ENCODE results near the gene ENOX1. TPM values are rescaled to one million over a fixed set of nuclear protein-coding genes. Genes with fewer than 3 reads are reported as not detected.

ENOX1 gene
- total RNA-seq, 1 experiment from 2014 or later, result 0.95 TPM

DNA sequence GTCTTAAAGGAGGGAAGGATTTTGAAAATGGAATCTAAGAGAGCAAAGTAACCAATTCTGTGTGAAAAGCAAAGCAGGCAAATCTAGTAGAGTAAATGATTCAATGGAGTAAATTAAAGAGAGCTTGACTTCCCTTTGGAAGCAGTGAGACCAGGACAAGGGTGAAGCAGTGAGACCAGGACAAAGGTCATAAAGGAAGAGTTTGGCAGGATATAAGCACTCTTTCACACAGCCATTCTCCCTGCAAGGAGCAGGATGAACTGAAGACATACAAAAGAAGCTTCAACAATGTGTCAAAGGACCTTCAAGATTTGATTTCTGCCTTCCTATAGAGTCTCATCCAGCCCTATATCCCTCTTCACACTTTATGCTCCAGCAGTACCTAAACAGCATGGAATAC is 123.8 kb downstream of the ENOX1 start:
- H3F3A ChIP-seq (ENCODE audit: low read length, unreplicated experiment), result no peaks in the 10 kb centered on the region
- DNase-seq (no peak), ATAC-seq (no peak)
- H3K4me1 ChIP-seq (ENCODE audit: insufficient read depth, low read length), result peaks cover 20% of the 10 kb centered on the region
- H3K4me2 ChIP-seq (ENCODE audit: low read length), result 0 out of 2 replicates have a peak overlapping the region, but pooled peaks have one; percentile 26
- H3K9ac ChIP-seq (ENCODE audit: low read length), result no peak overlapping the region
- intact Hi-C loops (cut with micrococcal nuclease), result no loop called here
- no TSS peak for BruUV-seq (replicated peaks)
- H3K9me3 ChIP-seq (ENCODE audit: low read length), result no peaks in the 10 kb centered on the region
- ChIA-PET CTCF (no interaction called here), POLR2A (ENCODE audit: unreplicated experiment) (no interaction called here)
- H2AFZ ChIP-seq (ENCODE audit: low read length), result no peak overlapping the region
- TF ChIP-seq EZH2 (IDR thresholded peaks at IDR 0.05; ENCODE audit: low read length, unreplicated experiment), result no peak
- TF ChIP-seq, protein P1, sequence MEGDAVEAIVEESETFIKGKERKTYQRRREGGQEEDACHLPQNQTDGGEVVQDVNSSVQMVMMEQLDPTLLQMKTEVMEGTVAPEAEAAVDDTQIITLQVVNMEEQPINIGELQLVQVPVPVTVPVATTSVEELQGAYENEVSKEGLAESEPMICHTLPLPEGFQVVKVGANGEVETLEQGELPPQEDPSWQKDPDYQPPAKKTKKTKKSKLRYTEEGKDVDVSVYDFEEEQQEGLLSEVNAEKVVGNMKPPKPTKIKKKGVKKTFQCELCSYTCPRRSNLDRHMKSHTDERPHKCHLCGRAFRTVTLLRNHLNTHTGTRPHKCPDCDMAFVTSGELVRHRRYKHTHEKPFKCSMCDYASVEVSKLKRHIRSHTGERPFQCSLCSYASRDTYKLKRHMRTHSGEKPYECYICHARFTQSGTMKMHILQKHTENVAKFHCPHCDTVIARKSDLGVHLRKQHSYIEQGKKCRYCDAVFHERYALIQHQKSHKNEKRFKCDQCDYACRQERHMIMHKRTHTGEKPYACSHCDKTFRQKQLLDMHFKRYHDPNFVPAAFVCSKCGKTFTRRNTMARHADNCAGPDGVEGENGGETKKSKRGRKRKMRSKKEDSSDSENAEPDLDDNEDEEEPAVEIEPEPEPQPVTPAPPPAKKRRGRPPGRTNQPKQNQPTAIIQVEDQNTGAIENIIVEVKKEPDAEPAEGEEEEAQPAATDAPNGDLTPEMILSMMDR (conservative IDR thresholded peaks at IDR 0.05; ENCODE audit: low read depth, low read length), result no peak
- no peak for TF ChIP-seq EZH2phosphoT487 (IDR thresholded peaks at IDR 0.05; ENCODE audit: borderline replicate concordance, low read length)
- no peak overlapping the region for H3K27ac ChIP-seq (ENCODE audit: low read length)
- no peaks in the 10 kb centered on the region for H3K36me3 ChIP-seq (ENCODE audit: low read depth, low read length)
- no peak overlapping the region for H3K4me3 ChIP-seq (ENCODE audit: low read length)
- H3K79me2 ChIP-seq (ENCODE audit: low read length), result no peaks in the 10 kb centered on the region
- H4K20me1 ChIP-seq (ENCODE audit: low read length), result no peaks in the 10 kb centered on the region
- no peaks in the 10 kb centered on the region for H3K27me3 ChIP-seq (ENCODE audit: low read length)
- no peaks in the 10 kb centered on the region; the same call in 1 of the 2 replicates for H3K9me2 ChIP-seq (replicated peaks; ENCODE audit: low read length)

DNA sequence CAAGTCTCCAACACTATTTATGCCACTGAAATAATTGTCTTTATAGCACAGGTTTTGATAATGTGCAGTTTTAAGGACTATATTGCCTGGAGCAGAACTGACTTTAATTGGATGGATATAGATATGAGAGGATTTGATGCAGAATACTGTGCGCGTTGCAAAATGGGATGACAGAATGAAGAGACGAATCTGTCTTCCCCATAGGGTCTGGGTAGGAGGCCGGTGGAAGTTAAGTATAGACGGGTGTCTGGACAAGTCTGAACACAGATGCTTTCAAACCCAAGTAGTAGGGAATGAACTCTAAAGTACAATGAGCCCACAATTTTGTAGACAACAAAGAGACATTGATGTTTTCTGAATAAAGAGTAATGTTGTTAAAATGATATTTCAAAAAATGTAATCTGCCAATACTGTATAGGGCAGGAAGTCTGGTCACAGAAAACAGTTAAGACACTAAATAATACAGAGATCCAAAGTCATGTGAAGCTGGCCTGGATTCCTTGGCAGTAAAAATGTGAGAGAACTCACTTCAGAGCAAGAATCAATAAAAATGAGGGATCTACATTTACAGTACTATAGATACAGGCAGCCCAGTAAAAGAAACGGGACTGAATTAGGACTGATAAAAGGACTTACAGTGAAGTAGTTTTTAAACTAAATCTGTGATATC is 125.5 kb downstream of the ENOX1 start:
- no peak for ATAC-seq
- Histone ChIP-seq H3K4me1 (ENCODE audit: insufficient read depth, low read length) (peaks cover 20% of the 10 kb centered on the region), H3K4me2 (ENCODE audit: low read length) (no peak overlapping the region), H4K20me1 (ENCODE audit: low read length) (no peaks in the 10 kb centered on the region), H3K9me2 (replicated peaks; ENCODE audit: low read length) (no peaks in the 10 kb centered on the region; the same call in 1 of the 2 replicates), H3K79me2 (ENCODE audit: low read length) (no peaks in the 10 kb centered on the region), H3K9me3 (ENCODE audit: low read length) (no peaks in the 10 kb centered on the region), H3K27me3 (ENCODE audit: low read length) (no peaks in the 10 kb centered on the region), H3F3A (ENCODE audit: low read length, unreplicated experiment) (no peaks in the 10 kb centered on the region), H3K9ac (ENCODE audit: low read length) (no peak overlapping the region), H2AFZ (ENCODE audit: low read length) (no peak overlapping the region), H3K27ac (ENCODE audit: low read length) (no peak overlapping the region), H3K4me3 (ENCODE audit: low read length) (no peak overlapping the region), H3K36me3 (ENCODE audit: low read depth, low read length) (no peaks in the 10 kb centered on the region)
- no TSS peak for BruUV-seq (replicated peaks)
- ChIA-PET POLR2A (ENCODE audit: unreplicated experiment) (no interaction called here), CTCF (no interaction called here)
- TF ChIP-seq, protein P1 (conservative IDR thresholded peaks at IDR 0.05; ENCODE audit: low read depth, low read length), result no peak
- TF ChIP-seq EZH2 (IDR thresholded peaks at IDR 0.05; ENCODE audit: low read length, unreplicated experiment), result no peak
- no peak for TF ChIP-seq EZH2phosphoT487 (IDR thresholded peaks at IDR 0.05; ENCODE audit: borderline replicate concordance, low read length)
- intact Hi-C loops (cut with micrococcal nuclease), result no loop called here
- DNase-seq, result no peak

DNA sequence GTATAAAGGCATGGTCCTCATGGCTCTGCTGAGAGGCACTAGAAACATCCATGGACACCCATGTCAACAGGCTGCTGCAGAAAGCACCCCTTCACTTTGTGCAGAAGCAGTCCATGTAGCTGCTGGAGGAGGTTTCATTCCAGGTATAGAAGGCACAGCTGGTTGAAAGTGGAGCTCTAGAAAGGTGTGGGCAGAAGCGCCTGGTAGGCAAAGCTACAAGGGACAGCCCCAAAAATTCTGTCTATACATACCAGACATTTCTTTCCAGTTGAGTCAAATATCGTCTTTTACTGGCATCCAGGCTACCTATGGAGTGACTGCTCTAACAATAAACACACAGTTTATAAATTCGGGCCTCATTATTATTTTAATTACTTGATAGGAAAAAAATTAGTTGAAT is 129.3 kb downstream of the ENOX1 start:
- no peak overlapping the region for H3K9ac ChIP-seq (ENCODE audit: low read length)
- ATAC-seq (no peak), DNase-seq (no peak)
- intact Hi-C loops (cut with micrococcal nuclease), result no loop called here
- no peaks in the 10 kb centered on the region for H3F3A ChIP-seq (ENCODE audit: low read length, unreplicated experiment)
- no peaks in the 10 kb centered on the region for H3K9me2 ChIP-seq (replicated peaks; ENCODE audit: low read length)
- BruUV-seq (replicated peaks), result no TSS peak
- H2AFZ ChIP-seq (ENCODE audit: low read length), result no peak overlapping the region
- H4K20me1 ChIP-seq (ENCODE audit: low read length), result no peaks in the 10 kb centered on the region
- no peaks in the 10 kb centered on the region for H3K79me2 ChIP-seq (ENCODE audit: low read length)
- H3K4me3 ChIP-seq (ENCODE audit: low read length), result no peak overlapping the region
- no peak for TF ChIP-seq EZH2 (IDR thresholded peaks at IDR 0.05; ENCODE audit: low read length, unreplicated experiment)
- TF ChIP-seq, protein P1 (conservative IDR thresholded peaks at IDR 0.05; ENCODE audit: low read depth, low read length), result no peak
- TF ChIP-seq EZH2phosphoT487 (IDR thresholded peaks at IDR 0.05; ENCODE audit: borderline replicate concordance, low read length), result no peak
- H3K36me3 ChIP-seq (ENCODE audit: low read depth, low read length), result no peaks in the 10 kb centered on the region
- ChIA-PET CTCF (no interaction called here), POLR2A (ENCODE audit: unreplicated experiment) (no interaction called here)
- no peaks in the 10 kb centered on the region for H3K9me3 ChIP-seq (ENCODE audit: low read length)
- H3K4me2 ChIP-seq (ENCODE audit: low read length), result no peak overlapping the region
- H3K27me3 ChIP-seq (ENCODE audit: low read length), result no peaks in the 10 kb centered on the region
- H3K4me1 ChIP-seq (ENCODE audit: insufficient read depth, low read length), result peaks cover 1% of the 10 kb centered on the region; the same call in 1 of the 2 replicates
- H3K27ac ChIP-seq (ENCODE audit: low read length), result no peak overlapping the region
